A549 (cell line): ENCODE data around the gene PEX26. TPM values are rescaled to one million over a fixed set of nuclear protein-coding genes. Genes with fewer than 3 reads are reported as not detected.

Source experiments
- ATAC-seq, 2 experiments: fragments of 200-7000 bp in 1 of 2; fragments of >200 bp in 1 of 2; cut with Nextera tagmentation in 1 of 2; cut with Tn5 transposase in 1 of 2; 3 replicates each; pipeline versions ENCODE4 v1.8.0 to v1.9.1; 2018 to 2020; ENCODE audit warnings: mild to moderate bottlenecking in 1 of 2, moderate library complexity in 1 of 2
- CTCF ChIA-PET: fragments of 300-600 bp; sonication (Branson Sonifier 250); formaldehyde crosslinking; extraction: SDS; loops from one replicate; lab custom pipeline; 2021; ENCODE audit warnings: antibody characterized with exemption, inconsistent platforms; lab: Yijun Ruan, JAX
- POLR2A ChIA-PET: fragments of 350-600 bp; formaldehyde crosslinking; extraction: SDS; loops from one replicate; lab custom pipeline; 2021; ENCODE audit warnings: antibody characterized with exemption, inconsistent platforms; lab: Yijun Ruan, JAX
- DNase-seq, 2 experiments: peaks; one replicate each; pipeline versions ENCODE4 v3.0.0 to v3.0.0-alpha.2; 2011 to 2016; ENCODE audit warnings: low read depth in 1 of 2, low spot score in 1 of 2
- FAIRE-seq: peaks from 2 replicates; lab custom pipeline; 2011; peaks lifted over from hg19 to GRCh38; lab: Jason Lieb, UNC
- H3K27ac ChIP-seq, 2 experiments: fragments of >200 bp; sonication (Bioruptor Twin); formaldehyde crosslinking; 3 replicates each; pipeline ENCODE4 v1.5.1; 2016 to 2017
- H3K4me1 ChIP-seq: fragments of >200 bp; sonication (Bioruptor Twin); formaldehyde crosslinking; 3 replicates; pipeline ENCODE4 v1.6.1; 2016
- H3K4me2 ChIP-seq: fragments of >200 bp; sonication (Bioruptor Twin); formaldehyde crosslinking; 3 replicates; pipeline ENCODE4 v1.6.1; 2016
- H3K4me3 ChIP-seq: fragments of >200 bp; sonication (Bioruptor Twin); formaldehyde crosslinking; 3 replicates; pipeline ENCODE4 v1.5.1; 2016
- H3K9me3 ChIP-seq: fragments of >200 bp; sonication (Bioruptor Twin); formaldehyde crosslinking; 3 replicates; pipeline ENCODE4 v1.6.1; 2016
- BHLHE40 ChIP-seq: IDR thresholded peaks from 2 replicates; pipeline ENCODE4 v1.6.1; 2012; ENCODE audit warnings: low read depth, low read length, inconsistent platforms
- CEBPB ChIP-seq, 2 experiments: fragments of >200 bp in 1 of 2; sonication (Bioruptor Twin) in 1 of 2; formaldehyde crosslinking in 1 of 2; IDR thresholded peaks; 2 replicates each; pipeline ENCODE4 v1.6.1; 2012 to 2016
- CHD4 ChIP-seq: fragments of 200-600 bp; sonication (generic); IDR thresholded peaks from 2 replicates; pipeline ENCODE4 v1.6.1; 2016; ENCODE audit warnings: antibody characterized with exemption, mild to moderate bottlenecking, borderline replicate concordance
- ESRRA ChIP-seq: fragments of 150-350 bp; IDR thresholded peaks from 2 replicates; pipeline ENCODE4 v1.6.1; 2014; ENCODE audit warnings: mild to moderate bottlenecking, low read length, borderline replicate concordance
- FOXS1 ChIP-seq: fragments of 250-450 bp; sonication (Bioruptor Pico); IDR thresholded peaks from 2 replicates; pipeline ENCODE4 v1.5.0; 2020; ENCODE audit warnings: mild to moderate bottlenecking, moderate library complexity
- GATA3 ChIP-seq: IDR thresholded peaks from 2 replicates; pipeline ENCODE4 v1.6.1; 2012; ENCODE audit warnings: borderline replicate concordance
- HDAC2 ChIP-seq: fragments of 200-600 bp; sonication (generic); IDR thresholded peaks from 2 replicates; pipeline ENCODE4 v1.6.1; 2016
- HOXB5 ChIP-seq: fragments of 250-450 bp; sonication (Bioruptor Pico); IDR thresholded peaks from 2 replicates; pipeline ENCODE4 v1.5.0; 2020; ENCODE audit warnings: mild to moderate bottlenecking, moderate library complexity
- JUN ChIP-seq, 2 experiments: fragments of >200 bp; sonication (Bioruptor Twin); formaldehyde crosslinking; IDR thresholded peaks; 2 replicates in 1 of 2; 3 replicates in 1 of 2; pipeline ENCODE4 v1.6.1; 2016 to 2017
- KDM5A ChIP-seq: fragments of 200-600 bp; sonication (generic); IDR thresholded peaks from 2 replicates; pipeline ENCODE4 v1.6.1; 2016; ENCODE audit warnings: antibody characterized with exemption, mild to moderate bottlenecking
- MAX ChIP-seq: IDR thresholded peaks from 2 replicates; pipeline ENCODE4 v1.6.1; 2012
- MAZ ChIP-seq: fragments of 150-350 bp; IDR thresholded peaks from 2 replicates; pipeline ENCODE4 v1.6.1; 2014; ENCODE audit warnings: antibody characterized with exemption, low read depth, low read length, borderline replicate concordance
- MYC ChIP-seq: IDR thresholded peaks from 2 replicates; pipeline ENCODE4 v1.6.1; 2012; ENCODE audit warnings: mild to moderate bottlenecking, inconsistent platforms, low read length, improper control_type of control experiment, borderline replicate concordance
- PHF8 ChIP-seq: fragments of 200-600 bp; sonication (generic); IDR thresholded peaks from 2 replicates; pipeline ENCODE4 v1.6.1; 2016; ENCODE audit warnings: low read depth, mild to moderate bottlenecking, antibody characterized with exemption, moderate library complexity, borderline replicate concordance
- POLR2A ChIP-seq: IDR thresholded peaks from 2 replicates; pipeline ENCODE4 v1.6.1; 2012; ENCODE audit warnings: mild to moderate bottlenecking, low read length
- RAD21 ChIP-seq, 2 experiments: fragments of >200 bp in 1 of 2; sonication (Bioruptor Twin) in 1 of 2; formaldehyde crosslinking in 1 of 2; IDR thresholded peaks in 1 of 2; conservative IDR thresholded peaks in 1 of 2; 2 replicates in 1 of 2; 3 replicates in 1 of 2; pipeline ENCODE4 v1.6.1; 2012 to 2018; ENCODE audit warnings: inconsistent platforms in 1 of 2
- RARB ChIP-seq: fragments of 250-450 bp; sonication (Bioruptor Pico); IDR thresholded peaks from 2 replicates; pipeline ENCODE4 v1.8.0; 2021; ENCODE audit warnings: mild to moderate bottlenecking, moderate library complexity
- RFX5 ChIP-seq: fragments of 450-650 bp; IDR thresholded peaks from 2 replicates; pipeline ENCODE4 v1.7.1; 2014; ENCODE audit warnings: antibody characterized with exemption, mild to moderate bottlenecking, moderate library complexity
- RNF2 ChIP-seq: fragments of 200-600 bp; sonication (generic); IDR thresholded peaks from 2 replicates; pipeline ENCODE4 v1.6.1; 2016; ENCODE audit warnings: low read depth, mild to moderate bottlenecking, antibody characterized with exemption, moderate library complexity, borderline replicate concordance
- SMC3 ChIP-seq: fragments of >200 bp; sonication (Bioruptor Twin); formaldehyde crosslinking; IDR thresholded peaks from 3 replicates; pipeline ENCODE4 v1.6.1; 2018; ENCODE audit warnings: inconsistent platforms
- USF2 ChIP-seq: fragments of 450-650 bp; IDR thresholded peaks from 2 replicates; pipeline ENCODE4 v1.6.1; 2014; ENCODE audit warnings: antibody characterized with exemption
- ZSCAN20 ChIP-seq: fragments of 250-450 bp; sonication (Bioruptor Pico); IDR thresholded peaks from 2 replicates; pipeline ENCODE4 v1.8.0; 2022; ENCODE audit warnings: mild to moderate bottlenecking, moderate library complexity
- WGBS: methylation state at CpG from one replicate; pipeline ENCODE4 v1.1.6; 2017; ENCODE audit errors: missing lambda C conversion rate; 5-methylcytosine and 5-hydroxymethylcytosine counted together
- polyA plus RNA-seq, 4 experiments: library from polyadenylated mRNA; depleted of rRNA in 3 of 4; stranded (reverse); fragments of >200 nt; fragmentation: RNase III in 1 of 4; extraction: RNeasy Plus Mini Kit Qiagen cat#74134 plus additional on column Dnase treatment in 1 of 4; gene quantifications; 2 replicates in 3 of 4; 3 replicates in 1 of 4; pipeline ENCODE4 v1.2.3, GENCODE V29; 2011 to 2017
- TF ChIP-seq, protein P1 (sequence below): fragments of 150-350 bp; IDR thresholded peaks from 2 replicates; pipeline ENCODE4 v1.6.1; 2014; ENCODE audit warnings: low read depth, mild to moderate bottlenecking, low read length
- TF ChIP-seq, protein P2 (sequence below): fragments of >200 bp; sonication (Bioruptor Twin); formaldehyde crosslinking; IDR thresholded peaks from 3 replicates; pipeline ENCODE4 v1.6.1; 2016
- TF ChIP-seq, protein P3 (sequence below): fragments of >200 bp; sonication (Bioruptor Twin); formaldehyde crosslinking; IDR thresholded peaks from 2 replicates; pipeline ENCODE4 v1.6.1; 2016
- TF ChIP-seq, protein P4 (sequence below): fragments of 250-450 bp; sonication (Bioruptor Pico); IDR thresholded peaks from 2 replicates; pipeline ENCODE4 v1.5.0; 2021; ENCODE audit warnings: mild to moderate bottlenecking, moderate library complexity, borderline replicate concordance

Gene PEX26
- polyA plus RNA-seq, 2 of the 4 experiments (the other 2 are of a cell fraction) = 11.8 to 12.4 TPM

GRCh38 chr22:18091916-18092526 lies 14.2 kb downstream of the PEX26 start:
- 2% methylated on average over 21 of the region's 22 CpGs for WGBS
- CTCF ChIA-PET = interaction anchor here (0.6 to 10.7 kb wide), 7 partner anchors 12 to 533 kb away, joined by 3 to 45 read pairs (median 3); no protein-coding TSS in a partner anchor
- Histone ChIP-seq H3K9me3 (no peaks in the 10 kb centered on the region), H3K4me3 (peak overlapping the region; percentile 20; the same call in 1 of the 3 replicates), H3K4me2 (peak overlapping the region; percentile 81), H3K4me1 (peaks cover 31% of the 10 kb centered on the region), H3K27ac (peak overlapping the region; percentile 81 to 93)
- DNase-seq = peak; percentile 40 to 78
- ATAC-seq = peak; percentile 88 to 92
- TF ChIP-seq, protein P1, sequence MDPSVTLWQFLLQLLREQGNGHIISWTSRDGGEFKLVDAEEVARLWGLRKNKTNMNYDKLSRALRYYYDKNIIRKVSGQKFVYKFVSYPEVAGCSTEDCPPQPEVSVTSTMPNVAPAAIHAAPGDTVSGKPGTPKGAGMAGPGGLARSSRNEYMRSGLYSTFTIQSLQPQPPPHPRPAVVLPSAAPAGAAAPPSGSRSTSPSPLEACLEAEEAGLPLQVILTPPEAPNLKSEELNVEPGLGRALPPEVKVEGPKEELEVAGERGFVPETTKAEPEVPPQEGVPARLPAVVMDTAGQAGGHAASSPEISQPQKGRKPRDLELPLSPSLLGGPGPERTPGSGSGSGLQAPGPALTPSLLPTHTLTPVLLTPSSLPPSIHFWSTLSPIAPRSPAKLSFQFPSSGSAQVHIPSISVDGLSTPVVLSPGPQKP = no peak
- TF ChIP-seq HOXB5 (CRISPR knock-in tag) = no peak
- TF ChIP-seq, protein P2, sequence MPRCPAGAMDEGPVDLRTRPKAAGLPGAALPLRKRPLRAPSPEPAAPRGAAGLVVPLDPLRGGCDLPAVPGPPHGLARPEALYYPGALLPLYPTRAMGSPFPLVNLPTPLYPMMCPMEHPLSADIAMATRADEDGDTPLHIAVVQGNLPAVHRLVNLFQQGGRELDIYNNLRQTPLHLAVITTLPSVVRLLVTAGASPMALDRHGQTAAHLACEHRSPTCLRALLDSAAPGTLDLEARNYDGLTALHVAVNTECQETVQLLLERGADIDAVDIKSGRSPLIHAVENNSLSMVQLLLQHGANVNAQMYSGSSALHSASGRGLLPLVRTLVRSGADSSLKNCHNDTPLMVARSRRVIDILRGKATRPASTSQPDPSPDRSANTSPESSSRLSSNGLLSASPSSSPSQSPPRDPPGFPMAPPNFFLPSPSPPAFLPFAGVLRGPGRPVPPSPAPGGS = no peak
- TF ChIP-seq USF2 = no peak
- peak; percentile 58; the same call in 1 of the 2 replicates for TF ChIP-seq MAX
- TF ChIP-seq MAZ = no peak
- TF ChIP-seq FOXS1 (CRISPR knock-in tag) = no peak
- TF ChIP-seq, protein P3, sequence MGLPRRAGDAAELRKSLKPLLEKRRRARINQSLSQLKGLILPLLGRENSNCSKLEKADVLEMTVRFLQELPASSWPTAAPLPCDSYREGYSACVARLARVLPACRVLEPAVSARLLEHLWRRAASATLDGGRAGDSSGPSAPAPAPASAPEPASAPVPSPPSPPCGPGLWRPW = no peak
- 0 out of 3 replicates have a peak, but pooled peaks have one; percentile 19 for TF ChIP-seq SMC3
- TF ChIP-seq JUN (IDR thresholded peaks at IDR 0.05) = 0 out of 5 replicates have a peak, but pooled peaks of 1 of the 2 experiments have one; percentile 23
- peak in 1 of 2 experiments; percentile 30; a peak in 1 of 5 replicates for TF ChIP-seq RAD21 (conservative IDR thresholded peaks at IDR 0.05 in 1 of 2, IDR thresholded peaks at IDR 0.05 in 1 of 2)
- 0 out of 2 replicates have a peak, but pooled peaks have one; percentile 22 for TF ChIP-seq PHF8
- POLR2A ChIA-PET = no interaction called here
- FAIRE-seq = no peak

DNA sequence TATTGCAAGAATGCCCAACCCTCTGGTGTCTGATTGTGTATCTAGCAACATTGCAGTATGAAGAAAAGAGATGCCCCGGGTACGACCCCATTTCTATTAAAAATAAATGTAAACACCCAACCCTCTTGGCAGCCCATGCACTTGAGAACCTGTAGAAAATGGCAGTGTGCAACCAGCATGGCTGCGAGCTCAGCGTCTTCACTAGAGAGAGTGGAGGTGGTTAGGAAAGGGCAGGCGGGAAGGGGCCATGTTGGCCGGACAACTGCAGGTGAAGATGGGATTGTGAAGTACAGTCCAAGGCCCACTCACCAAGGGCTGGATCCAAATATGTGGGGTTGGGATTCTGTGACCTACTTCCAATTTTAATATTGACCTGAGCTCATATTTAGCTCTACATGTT lies 15.9 kb downstream of the PEX26 start:
- ChIA-PET POLR2A (no interaction called here), CTCF (interaction anchor here (0.8 to 10.7 kb wide), 4 partner anchors 16 to 263 kb away, joined by 3 to 45 read pairs (median 4); partner anchors contain the start of gene PEX26)
- WGBS = 90% methylated on average over 6 of the region's 6 CpGs
- Histone ChIP-seq H3K9me3 (no peaks in the 10 kb centered on the region), H3K4me3 (no peak overlapping the region), H3K4me2 (no peak overlapping the region), H3K4me1 (peaks cover 24% of the 10 kb centered on the region), H3K27ac (no peak overlapping the region)
- FAIRE-seq (no peak), DNase-seq (no peak), ATAC-seq (no peak)
- TF ChIP-seq POLR2A = no peak
- no peak for TF ChIP-seq MYC
- no peak for TF ChIP-seq ZSCAN20
- TF ChIP-seq FOXS1 (CRISPR knock-in tag) = no peak
- TF ChIP-seq ESRRA = no peak
- no peak for TF ChIP-seq HDAC2
- no peak for TF ChIP-seq RNF2
- TF ChIP-seq CHD4 = no peak
- no peak for TF ChIP-seq BHLHE40
- TF ChIP-seq RFX5 = no peak
- TF ChIP-seq KDM5A = no peak
- no peak for TF ChIP-seq GATA3
- TF ChIP-seq, protein P4, sequence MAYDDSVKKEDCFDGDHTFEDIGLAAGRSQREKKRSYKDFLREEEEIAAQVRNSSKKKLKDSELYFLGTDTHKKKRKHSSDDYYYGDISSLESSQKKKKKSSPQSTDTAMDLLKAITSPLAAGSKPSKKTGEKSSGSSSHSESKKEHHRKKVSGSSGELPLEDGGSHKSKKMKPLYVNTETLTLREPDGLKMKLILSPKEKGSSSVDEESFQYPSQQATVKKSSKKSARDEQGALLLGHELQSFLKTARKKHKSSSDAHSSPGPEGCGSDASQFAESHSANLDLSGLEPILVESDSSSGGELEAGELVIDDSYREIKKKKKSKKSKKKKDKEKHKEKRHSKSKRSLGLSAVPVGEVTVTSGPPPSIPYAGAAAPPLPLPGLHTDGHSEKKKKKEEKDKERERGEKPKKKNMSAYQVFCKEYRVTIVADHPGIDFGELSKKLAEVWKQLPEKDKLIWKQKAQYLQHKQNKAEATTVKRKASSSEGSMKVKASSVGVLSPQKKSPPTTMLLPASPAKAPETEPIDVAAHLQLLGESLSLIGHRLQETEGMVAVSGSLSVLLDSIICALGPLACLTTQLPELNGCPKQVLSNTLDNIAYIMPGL = no peak
- no peak for TF ChIP-seq RARB (CRISPR knock-in tag)
- TF ChIP-seq, protein P1 = no peak
- no peak for TF ChIP-seq CEBPB (IDR thresholded peaks at IDR 0.05)
